ENCODE results near the gene CXCR4.

DNA sequence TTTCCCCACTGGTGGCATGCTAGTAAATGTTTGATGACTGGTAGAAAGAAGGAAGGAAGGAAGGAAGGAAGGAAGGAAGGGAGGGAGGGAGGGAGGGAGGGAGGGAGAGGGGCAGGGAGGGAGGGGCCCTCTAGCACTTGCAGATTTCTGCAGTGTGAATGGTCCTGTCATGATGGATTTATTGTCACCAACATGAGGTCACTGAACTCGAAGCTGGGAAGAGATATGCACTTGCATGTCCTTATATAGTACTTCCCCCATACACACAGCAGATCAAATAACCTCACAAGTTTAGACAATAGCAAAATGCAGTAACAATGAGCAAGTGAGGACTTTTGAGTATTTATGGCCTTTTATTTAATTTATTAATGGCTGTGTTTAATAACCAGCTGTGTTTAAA is 44.5 kb upstream of the CXCR4 start:
- TF ChIP-seq, protein P1, sequence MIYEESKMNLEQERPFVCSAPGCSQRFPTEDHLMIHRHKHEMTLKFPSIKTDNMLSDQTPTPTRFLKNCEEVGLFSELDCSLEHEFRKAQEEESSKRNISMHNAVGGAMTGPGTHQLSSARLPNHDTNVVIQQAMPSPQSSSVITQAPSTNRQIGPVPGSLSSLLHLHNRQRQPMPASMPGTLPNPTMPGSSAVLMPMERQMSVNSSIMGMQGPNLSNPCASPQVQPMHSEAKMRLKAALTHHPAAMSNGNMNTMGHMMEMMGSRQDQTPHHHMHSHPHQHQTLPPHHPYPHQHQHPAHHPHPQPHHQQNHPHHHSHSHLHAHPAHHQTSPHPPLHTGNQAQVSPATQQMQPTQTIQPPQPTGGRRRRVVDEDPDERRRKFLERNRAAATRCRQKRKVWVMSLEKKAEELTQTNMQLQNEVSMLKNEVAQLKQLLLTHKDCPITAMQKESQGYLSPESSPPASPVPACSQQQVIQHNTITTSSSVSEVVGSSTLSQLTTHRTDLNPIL (CRISPR knock-in tag; IDR thresholded peaks at IDR 0.05; ENCODE audit: low read depth), result no peak
- TF ChIP-seq TCF4 (CRISPR knock-in tag; IDR thresholded peaks at IDR 0.05; ENCODE audit: borderline replicate concordance) (no peak), ESRRG (CRISPR knock-in tag; IDR thresholded peaks at IDR 0.05) (no peak), ISL1 (CRISPR knock-in tag; IDR thresholded peaks at IDR 0.05) (no peak), ZNF70 (CRISPR knock-in tag; IDR thresholded peaks at IDR 0.05) (no peak), RARB (CRISPR knock-in tag; IDR thresholded peaks at IDR 0.05) (no peak), ZNF565 (CRISPR knock-in tag; conservative IDR thresholded peaks at IDR 0.05; ENCODE audit: low read depth) (no peak)

Data from SK-N-SH treated with all-trans-retinoic acid at 6 μM for 48 hours (cell line).